HEK293 (cell line): ENCODE results near the gene CARD11.

Experiments used
- CTCF ChIA-PET: fragments of 350-600 bp; formaldehyde crosslinking; extraction: SDS; loops from one replicate; lab custom pipeline; 2021; ENCODE audit warnings: antibody characterized with exemption; lab: Yijun Ruan, JAX
- POLR2A ChIA-PET: fragments of 300-600 bp; formaldehyde crosslinking; extraction: SDS; loops from one replicate; lab custom pipeline; 2020; ENCODE audit warnings: antibody characterized with exemption, inconsistent platforms; lab: Yijun Ruan, JAX
- H3K27ac ChIP-seq: fragments of 200-500 bp; sonication (Bioruptor generic); 2 replicates; pipeline ENCODE4 v1.5.1; 2014; ENCODE audit warnings: low read depth, low read length, control low read depth, inconsistent platforms; ENCODE audit errors: extremely low read depth
- H3K36me3 ChIP-seq, 2 experiments: fragments of 200-500 bp in 1 of 2; sonication (Bioruptor generic) in 1 of 2; 1 replicate in 1 of 2; 2 replicates in 1 of 2; pipeline ENCODE4 v1.5.1; 2014 to 2017; ENCODE audit warnings: inconsistent platforms in 2 of 2, low read length in 2 of 2; ENCODE audit not compliant: control insufficient read depth in 2 of 2, insufficient read depth in 1 of 2
- H3K4me1 ChIP-seq: fragments of 200-500 bp; sonication (Bioruptor generic); 2 replicates; pipeline ENCODE4 v1.5.1; 2014; ENCODE audit warnings: mild to moderate bottlenecking, low read length, inconsistent platforms; ENCODE audit not compliant: control insufficient read depth, insufficient read depth
- H3K4me3 ChIP-seq: 2 replicates; pipeline ENCODE4 v1.5.1; 2011; ENCODE audit warnings: low read depth, mild to moderate bottlenecking, control low read depth, low read length, moderate library complexity
- H3K9me3 ChIP-seq: fragments of 200-500 bp; sonication (Bioruptor generic); 2 replicates; pipeline ENCODE4 v1.5.1; 2014; ENCODE audit warnings: low read depth, low read length, inconsistent platforms; ENCODE audit not compliant: control insufficient read depth, insufficient read depth
- GFI1B ChIP-seq: fragments of 450-650 bp; formaldehyde crosslinking; IDR thresholded peaks from 2 replicates; pipeline ENCODE4 v1.5.1; 2016; ENCODE audit warnings: missing biosample characterization, missing genetic modification characterization
- GLIS1 ChIP-seq: fragments of 450-650 bp; formaldehyde crosslinking; IDR thresholded peaks from 2 replicates; pipeline ENCODE4 v1.5.1; 2016; ENCODE audit warnings: missing biosample characterization, missing genetic modification characterization
- HOXA7 ChIP-seq: sonication (generic); formaldehyde crosslinking; IDR thresholded peaks from 2 replicates; pipeline ENCODE4 v1.8.1; 2022; ENCODE audit warnings: missing genetic modification reagents, borderline replicate concordance
- HOXC10 ChIP-seq: sonication (generic); formaldehyde crosslinking; IDR thresholded peaks from 2 replicates; pipeline ENCODE4 v1.8.1; 2023; ENCODE audit warnings: mild to moderate bottlenecking, missing genetic modification reagents
- IKZF3 ChIP-seq: fragments of 450-650 bp; IDR thresholded peaks from 2 replicates; pipeline ENCODE4 v1.5.0; 2018; ENCODE audit warnings: missing biosample characterization, mild to moderate bottlenecking, missing genetic modification characterization, moderate library complexity
- KLF1 ChIP-seq: fragments of 450-650 bp; formaldehyde crosslinking; IDR thresholded peaks from 2 replicates; pipeline ENCODE4 v1.5.1; 2016; ENCODE audit warnings: missing biosample characterization, missing genetic modification characterization
- KLF10 ChIP-seq: fragments of 450-650 bp; IDR thresholded peaks from 2 replicates; pipeline ENCODE4 v1.5.1; 2018; ENCODE audit warnings: missing biosample characterization, mild to moderate bottlenecking, missing genetic modification characterization
- KLF17 ChIP-seq: fragments of 450-650 bp; formaldehyde crosslinking; IDR thresholded peaks from 2 replicates; pipeline ENCODE4 v1.5.1; 2016; ENCODE audit warnings: missing biosample characterization, missing genetic modification characterization
- PRDM1 ChIP-seq: fragments of 450-650 bp; formaldehyde crosslinking; IDR thresholded peaks from 2 replicates; pipeline ENCODE4; 2016; ENCODE audit warnings: missing biosample characterization, missing genetic modification characterization
- SALL2 ChIP-seq: fragments of 450-650 bp; formaldehyde crosslinking; IDR thresholded peaks from 2 replicates; pipeline ENCODE4 v1.5.0; 2017; ENCODE audit warnings: missing biosample characterization, mild to moderate bottlenecking, missing genetic modification characterization, borderline replicate concordance
- YY2 ChIP-seq: fragments of 450-650 bp; formaldehyde crosslinking; IDR thresholded peaks from 2 replicates; pipeline ENCODE4 v1.5.1; 2016; ENCODE audit warnings: missing biosample characterization, missing genetic modification characterization
- ZBTB17 ChIP-seq: fragments of 450-650 bp; formaldehyde crosslinking; IDR thresholded peaks from 2 replicates; pipeline ENCODE4 v1.5.1; 2016; ENCODE audit warnings: missing biosample characterization, missing genetic modification characterization
- ZBTB8A ChIP-seq: fragments of 450-650 bp; formaldehyde crosslinking; IDR thresholded peaks from 2 replicates; pipeline ENCODE4 v1.5.1; 2016; ENCODE audit warnings: missing biosample characterization, missing genetic modification characterization
- ZNF10 ChIP-seq: fragments of 450-650 bp; formaldehyde crosslinking; IDR thresholded peaks from 2 replicates; pipeline ENCODE4 v1.5.1; 2017; ENCODE audit warnings: missing biosample characterization, missing genetic modification characterization
- ZNF146 ChIP-seq: fragments of 450-650 bp; formaldehyde crosslinking; IDR thresholded peaks from 2 replicates; pipeline ENCODE4 v1.5.1; 2016; ENCODE audit warnings: missing biosample characterization, missing genetic modification characterization
- ZNF223 ChIP-seq: fragments of 450-650 bp; formaldehyde crosslinking; IDR thresholded peaks from 2 replicates; pipeline ENCODE4 v1.5.1; 2016; ENCODE audit warnings: missing biosample characterization, missing genetic modification characterization
- ZNF248 ChIP-seq: fragments of 450-650 bp; formaldehyde crosslinking; IDR thresholded peaks from 2 replicates; pipeline ENCODE4 v1.5.1; 2017; ENCODE audit warnings: missing biosample characterization, missing genetic modification characterization
- ZNF292 ChIP-seq: fragments of 450-650 bp; formaldehyde crosslinking; IDR thresholded peaks from 2 replicates; pipeline ENCODE4 v1.5.1; 2016; ENCODE audit warnings: low read depth, missing biosample characterization, missing genetic modification characterization, borderline replicate concordance
- ZNF335 ChIP-seq: fragments of 450-650 bp; formaldehyde crosslinking; conservative IDR thresholded peaks from 2 replicates; pipeline ENCODE4 v1.5.1; 2016; ENCODE audit warnings: missing biosample characterization, missing genetic modification characterization
- ZNF585B ChIP-seq: fragments of 450-650 bp; formaldehyde crosslinking; IDR thresholded peaks from 2 replicates; pipeline ENCODE4 v1.5.1; 2016; ENCODE audit warnings: missing biosample characterization, missing genetic modification characterization
- ZNF629 ChIP-seq: fragments of 450-650 bp; formaldehyde crosslinking; IDR thresholded peaks from 2 replicates; pipeline ENCODE4 v1.5.1; 2017; ENCODE audit warnings: missing biosample characterization, missing genetic modification characterization
- ZNF701 ChIP-seq: fragments of 450-650 bp; formaldehyde crosslinking; IDR thresholded peaks from 2 replicates; pipeline ENCODE4 v1.5.1; 2016; ENCODE audit warnings: missing biosample characterization, missing genetic modification characterization
- ZNF707 ChIP-seq: fragments of 450-650 bp; formaldehyde crosslinking; IDR thresholded peaks from 2 replicates; pipeline ENCODE4 v1.5.1; 2016; ENCODE audit warnings: missing biosample characterization, missing genetic modification characterization
- TF ChIP-seq, protein P1 (sequence below): fragments of 450-650 bp; formaldehyde crosslinking; IDR thresholded peaks from 2 replicates; pipeline ENCODE4 v1.5.1; 2016; ENCODE audit warnings: missing biosample characterization, missing genetic modification characterization, borderline replicate concordance
- TF ChIP-seq, protein P2 (sequence below): fragments of 450-650 bp; formaldehyde crosslinking; IDR thresholded peaks from 2 replicates; pipeline ENCODE4 v1.5.1; 2016; ENCODE audit warnings: missing biosample characterization, missing genetic modification characterization
- TF ChIP-seq, protein P3 (sequence below): fragments of 450-650 bp; formaldehyde crosslinking; IDR thresholded peaks from 2 replicates; pipeline ENCODE4 v1.5.1; 2016; ENCODE audit warnings: missing biosample characterization, missing genetic modification characterization

Gene CARD11

GRCh38 chr7:2924866-2925840, 118.5 kb downstream of the CARD11 start:
- no peak overlapping the region for H3K4me3 ChIP-seq
- ChIA-PET CTCF (no interaction called here), POLR2A (no interaction called here)
- no peaks in the 10 kb centered on the region for H3K36me3 ChIP-seq
- H3K4me1 ChIP-seq = no peaks in the 10 kb centered on the region
- H3K9me3 ChIP-seq = no peaks in the 10 kb centered on the region
- TF ChIP-seq HOXC10 (CRISPR knock-in tag) = no peak
- TF ChIP-seq, protein P1, sequence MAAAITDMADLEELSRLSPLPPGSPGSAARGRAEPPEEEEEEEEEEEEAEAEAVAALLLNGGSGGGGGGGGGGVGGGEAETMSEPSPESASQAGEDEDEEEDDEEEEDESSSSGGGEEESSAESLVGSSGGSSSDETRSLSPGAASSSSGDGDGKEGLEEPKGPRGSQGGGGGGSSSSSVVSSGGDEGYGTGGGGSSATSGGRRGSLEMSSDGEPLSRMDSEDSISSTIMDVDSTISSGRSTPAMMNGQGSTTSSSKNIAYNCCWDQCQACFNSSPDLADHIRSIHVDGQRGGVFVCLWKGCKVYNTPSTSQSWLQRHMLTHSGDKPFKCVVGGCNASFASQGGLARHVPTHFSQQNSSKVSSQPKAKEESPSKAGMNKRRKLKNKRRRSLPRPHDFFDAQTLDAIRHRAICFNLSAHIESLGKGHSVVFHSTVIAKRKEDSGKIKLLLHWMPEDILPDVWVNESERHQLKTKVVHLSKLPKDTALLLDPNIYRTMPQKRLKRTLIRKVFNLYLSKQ (tag by site-specific recombination) = no peak
- TF ChIP-seq ZNF146 = no peak
- no peak for TF ChIP-seq IKZF3 (tag by site-specific recombination)
- TF ChIP-seq KLF1 (tag by site-specific recombination) = no peak
- no peak for TF ChIP-seq GFI1B (tag by site-specific recombination)
- no peak for TF ChIP-seq ZNF701 (tag by site-specific recombination)
- TF ChIP-seq, protein P2, sequence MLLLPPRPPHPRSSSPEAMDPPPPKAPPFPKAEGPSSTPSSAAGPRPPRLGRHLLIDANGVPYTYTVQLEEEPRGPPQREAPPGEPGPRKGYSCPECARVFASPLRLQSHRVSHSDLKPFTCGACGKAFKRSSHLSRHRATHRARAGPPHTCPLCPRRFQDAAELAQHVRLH = no peak
- TF ChIP-seq ZNF629 = no peak
- TF ChIP-seq, all 188 proteins: peak for 0
- no peak overlapping the region for H3K27ac ChIP-seq

- H3K36me3 ChIP-seq = no peaks in the 10 kb centered on the region
- ChIA-PET POLR2A (no interaction called here), CTCF (interaction anchor here (0.7 kb wide), 1 partner anchor 776 kb away, joined by 4 read pairs; no protein-coding TSS in a partner anchor)
- TF ChIP-seq KLF17 (tag by site-specific recombination) = no peak
- no peak for TF ChIP-seq ZNF10 (tag by site-specific recombination)
- no peak for TF ChIP-seq ZNF248 (tag by site-specific recombination)
- TF ChIP-seq ZNF223 (tag by site-specific recombination) = no peak
- no peak for TF ChIP-seq SALL2 (tag by site-specific recombination)
- TF ChIP-seq ZBTB17 (tag by site-specific recombination) = no peak
- no peak for TF ChIP-seq KLF10 (tag by site-specific recombination)
- no peak for TF ChIP-seq ZNF335 (tag by site-specific recombination)
- no peak for TF ChIP-seq GLIS1 (tag by site-specific recombination)
- TF ChIP-seq HOXA7 (CRISPR knock-in tag) = no peak
- TF ChIP-seq, protein P3, sequence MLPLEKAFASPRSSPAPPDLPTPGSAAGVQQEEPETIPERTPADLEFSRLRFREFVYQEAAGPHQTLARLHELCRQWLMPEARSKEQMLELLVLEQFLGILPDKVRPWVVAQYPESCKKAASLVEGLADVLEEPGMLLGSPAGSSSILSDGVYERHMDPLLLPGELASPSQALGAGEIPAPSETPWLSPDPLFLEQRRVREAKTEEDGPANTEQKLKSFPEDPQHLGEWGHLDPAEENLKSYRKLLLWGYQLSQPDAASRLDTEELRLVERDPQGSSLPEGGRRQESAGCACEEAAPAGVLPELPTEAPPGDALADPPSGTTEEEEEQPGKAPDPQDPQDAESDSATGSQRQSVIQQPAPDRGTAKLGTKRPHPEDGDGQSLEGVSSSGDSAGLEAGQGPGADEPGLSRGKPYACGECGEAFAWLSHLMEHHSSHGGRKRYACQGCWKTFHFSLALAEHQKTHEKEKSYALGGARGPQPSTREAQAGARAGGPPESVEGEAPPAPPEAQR (tag by site-specific recombination) = no peak
- TF ChIP-seq KLF1 (tag by site-specific recombination) = no peak
- no peak for TF ChIP-seq ZNF292 (tag by site-specific recombination)
- no peak for TF ChIP-seq ZBTB8A (tag by site-specific recombination)
- no peak for TF ChIP-seq ZNF707 (tag by site-specific recombination)
- no peak for TF ChIP-seq PRDM1 (tag by site-specific recombination)
- no peak for TF ChIP-seq YY2 (tag by site-specific recombination)
- TF ChIP-seq ZNF585B (tag by site-specific recombination) = no peak
- H3K9me3 ChIP-seq = no peaks in the 10 kb centered on the region
- H3K4me1 ChIP-seq = no peaks in the 10 kb centered on the region
- H3K4me3 ChIP-seq = no peak overlapping the region
- no peak overlapping the region for H3K27ac ChIP-seq
Observed at GRCh38 chr7:2923886-2924574, 119.6 kb downstream of the CARD11 start.
